ENCODE measurements around the gene CNIH2.
"Not testable (repeated sequence)": the region's sequence is repeated elsewhere in the genome, so short reads cannot be mapped to it uniquely, and the experiment has no call there.

The CNIH2 gene

GRCh38 chr11:66309475-66309874 is 31.5 kb downstream of the CNIH2 start:
- Mint-ChIP-seq H3K4me3 (no peak overlapping the region), H3K27me3 (ENCODE audit: low read depth) (peaks cover 4% of the 10 kb centered on the region), H3K4me1 (ENCODE audit: low read depth) (peaks cover 6% of the 10 kb centered on the region), H3K27ac (no peak overlapping the region), H3K9me3 (no peaks in the 10 kb centered on the region), H3K36me3 (ENCODE audit: low read depth) (no peaks in the 10 kb centered on the region)

GRCh38 chr11:66310324-66310723 is 32.3 kb downstream of the CNIH2 start:
- H3K27me3 Mint-ChIP-seq (ENCODE audit: low read depth): peaks cover 6% of the 10 kb centered on the region
- H3K27ac Mint-ChIP-seq: no peak overlapping the region
- H3K4me3 Mint-ChIP-seq: no peak overlapping the region
- no peaks in the 10 kb centered on the region for H3K36me3 Mint-ChIP-seq (ENCODE audit: low read depth)
- no peaks in the 10 kb centered on the region for H3K9me3 Mint-ChIP-seq
- H3K4me1 Mint-ChIP-seq (ENCODE audit: low read depth): peaks cover 6% of the 10 kb centered on the region

GRCh38 chr11:66310803-66311440 is 32.9 kb downstream of the CNIH2 start:
- peak overlapping the region; percentile 15 for H3K27ac Mint-ChIP-seq
- not testable (repeated sequence) for H3K36me3 Mint-ChIP-seq (ENCODE audit: low read depth); H3K9me3 Mint-ChIP-seq; H3K4me3 Mint-ChIP-seq; H3K27me3 Mint-ChIP-seq (ENCODE audit: low read depth); H3K4me1 Mint-ChIP-seq (ENCODE audit: low read depth)

- Mint-ChIP-seq H3K27ac (peak overlapping the region; percentile 93), H3K4me1 (ENCODE audit: low read depth) (peaks cover 6% of the 10 kb centered on the region), H3K36me3 (ENCODE audit: low read depth) (no peaks in the 10 kb centered on the region), H3K4me3 (peak overlapping the region; percentile 88), H3K9me3 (no peaks in the 10 kb centered on the region), H3K27me3 (ENCODE audit: low read depth) (peaks cover 9% of the 10 kb centered on the region)
Observed at GRCh38 chr11:66311470-66311964, 33.5 kb downstream of the CNIH2 start.

- Mint-ChIP-seq H3K27ac (peak overlapping the region; percentile 93), H3K9me3 (no peaks in the 10 kb centered on the region), H3K4me1 (ENCODE audit: low read depth) (peaks cover 6% of the 10 kb centered on the region), H3K36me3 (ENCODE audit: low read depth) (no peaks in the 10 kb centered on the region), H3K27me3 (ENCODE audit: low read depth) (peaks cover 9% of the 10 kb centered on the region), H3K4me3 (peak overlapping the region; percentile 88)
Observed at GRCh38 chr11:66311965-66312548, 34.1 kb downstream of the CNIH2 start.

GRCh38 chr11:66312549-66313320 is 34.8 kb downstream of the CNIH2 start:
- H3K27me3 Mint-ChIP-seq (ENCODE audit: low read depth): peaks cover 5% of the 10 kb centered on the region
- H3K36me3 Mint-ChIP-seq (ENCODE audit: low read depth): no peaks in the 10 kb centered on the region
- H3K9me3 Mint-ChIP-seq: no peaks in the 10 kb centered on the region
- H3K27ac Mint-ChIP-seq: peak overlapping the region; percentile 93
- H3K4me1 Mint-ChIP-seq (ENCODE audit: low read depth): peaks cover 10% of the 10 kb centered on the region
- H3K4me3 Mint-ChIP-seq: peak overlapping the region; percentile 88

- peaks cover 4% of the 10 kb centered on the region for H3K27me3 Mint-ChIP-seq (ENCODE audit: low read depth)
- H3K36me3 Mint-ChIP-seq (ENCODE audit: low read depth): no peaks in the 10 kb centered on the region
- peak overlapping the region; percentile 93 for H3K27ac Mint-ChIP-seq
- no peaks in the 10 kb centered on the region for H3K9me3 Mint-ChIP-seq
- peak overlapping the region; percentile 88 for H3K4me3 Mint-ChIP-seq
- H3K4me1 Mint-ChIP-seq (ENCODE audit: low read depth): peaks cover 18% of the 10 kb centered on the region
Observed at GRCh38 chr11:66313321-66314185, 35.6 kb downstream of the CNIH2 start.

GRCh38 chr11:66314186-66314501 is 36.2 kb downstream of the CNIH2 start:
- H3K27ac Mint-ChIP-seq: peak overlapping the region; percentile 41
- no peaks in the 10 kb centered on the region for H3K9me3 Mint-ChIP-seq
- H3K27me3 Mint-ChIP-seq (ENCODE audit: low read depth): peaks cover 7% of the 10 kb centered on the region
- H3K4me3 Mint-ChIP-seq: peak overlapping the region; percentile 53
- peaks cover 23% of the 10 kb centered on the region for H3K4me1 Mint-ChIP-seq (ENCODE audit: low read depth)
- peaks cover 3% of the 10 kb centered on the region for H3K36me3 Mint-ChIP-seq (ENCODE audit: low read depth)

GRCh38 chr11:66314561-66315497 is 36.9 kb downstream of the CNIH2 start:
- no peaks in the 10 kb centered on the region for H3K9me3 Mint-ChIP-seq

GRCh38 chr11:66315498-66315885 is 37.5 kb downstream of the CNIH2 start:
- H3K4me1 Mint-ChIP-seq (ENCODE audit: low read depth): peaks cover 25% of the 10 kb centered on the region
- H3K27me3 Mint-ChIP-seq (ENCODE audit: low read depth): peaks cover 7% of the 10 kb centered on the region
- H3K4me3 Mint-ChIP-seq: peak overlapping the region; percentile 5

More at GRCh38 chr11:66314561-66315497, 36.9 kb downstream of the CNIH2 start:
- peaks cover 3% of the 10 kb centered on the region for H3K36me3 Mint-ChIP-seq (ENCODE audit: low read depth)
- peaks cover 25% of the 10 kb centered on the region for H3K4me1 Mint-ChIP-seq (ENCODE audit: low read depth)
- peak overlapping the region; percentile 5 for H3K4me3 Mint-ChIP-seq
- H3K27me3 Mint-ChIP-seq (ENCODE audit: low read depth): peaks cover 7% of the 10 kb centered on the region
- peak overlapping the region; percentile 34 for H3K27ac Mint-ChIP-seq

GRCh38 chr11:66315921-66316811 is 38.2 kb downstream of the CNIH2 start:
- Mint-ChIP-seq H3K27ac (no peak overlapping the region), H3K27me3 (ENCODE audit: low read depth) (peaks cover 7% of the 10 kb centered on the region), H3K36me3 (ENCODE audit: low read depth) (peaks cover 4% of the 10 kb centered on the region), H3K4me1 (ENCODE audit: low read depth) (peaks cover 25% of the 10 kb centered on the region), H3K9me3 (no peaks in the 10 kb centered on the region), H3K4me3 (no peak overlapping the region)

More at GRCh38 chr11:66315498-66315885, 37.5 kb downstream of the CNIH2 start:
- Mint-ChIP-seq H3K36me3 (ENCODE audit: low read depth) (peaks cover 4% of the 10 kb centered on the region), H3K27ac (no peak overlapping the region), H3K9me3 (no peaks in the 10 kb centered on the region)

GRCh38 chr11:66316849-66317251 is 38.9 kb downstream of the CNIH2 start, which contains the start of gene CD248:
Gene CD248, minus strand, starts transcription at chr11:66317044. Its CDS starts 17 bp downstream, at chr11:66317027.
- peak within 1 kb of the TSS; percentile 38 for H3K27ac Mint-ChIP-seq
- no peaks in the 10 kb centered on the region for H3K9me3 Mint-ChIP-seq
- H3K4me1 Mint-ChIP-seq (ENCODE audit: low read depth): peaks cover 25% of the 10 kb centered on the region
- H3K4me3 Mint-ChIP-seq: no peak within 1 kb of the TSS
- peaks cover 4% of the 10 kb centered on the region for H3K36me3 Mint-ChIP-seq (ENCODE audit: low read depth)
- H3K27me3 Mint-ChIP-seq (ENCODE audit: low read depth): peaks cover 7% of the 10 kb centered on the region
